ENCODE measurements around the gene USP30.

DNA sequence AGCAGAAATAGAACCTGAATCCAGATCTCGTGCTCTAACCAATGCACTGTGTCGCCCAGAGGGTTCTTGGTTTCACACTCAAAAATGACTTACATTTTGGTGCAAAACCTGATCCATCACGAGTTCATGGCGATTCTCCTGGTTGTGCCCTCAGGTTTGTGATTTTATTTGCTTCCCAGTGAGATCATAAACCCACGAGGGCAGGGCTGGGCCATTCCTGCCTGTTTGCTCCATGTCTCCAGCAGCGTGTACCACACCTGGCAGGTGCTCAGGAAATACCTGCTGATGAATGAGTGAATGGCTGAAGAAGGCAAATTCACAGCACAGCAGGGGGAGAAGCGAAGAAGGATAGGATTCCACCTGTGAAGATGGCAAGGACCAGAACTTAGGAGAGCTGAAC lies 73.4 kb downstream of the USP30 start:
- TF ChIP-seq EZH2 (IDR thresholded peaks at IDR 0.05; ENCODE audit: low read depth) (no peak), CTCF (conservative IDR thresholded peaks at IDR 0.05) (no peak)
